ENCODE data around the gene NR1H3. TPM values are rescaled to one million over a fixed set of nuclear protein-coding genes. Genes with fewer than 3 reads are reported as not detected.

The NR1H3 gene
- total RNA-seq, 1 donor from 2014 or later: 49.2 TPM

- no peak for TF ChIP-seq CTCF (IDR thresholded peaks at IDR 0.05)
- intact Hi-C loops (cut with DNase I): no loop called here
- Histone ChIP-seq H3K9me3 (no peaks in the 10 kb centered on the region), H3K4me1 (peaks cover 9% of the 10 kb centered on the region), H3K4me3 (no peak overlapping the region), H3K27me3 (ENCODE audit: low read depth) (no peaks in the 10 kb centered on the region), H3K27ac (peak overlapping the region; percentile 22), H3K36me3 (peaks cover 78% of the 10 kb centered on the region)
- ATAC-seq (no peak), DNase-seq (no peak)
Measured at GRCh38 chr11:47276923-47277322, 19.1 kb downstream of the NR1H3 start.

- Histone ChIP-seq H3K27me3 (ENCODE audit: low read depth) (no peaks in the 10 kb centered on the region), H3K4me1 (no peaks in the 10 kb centered on the region), H3K27ac (no peak overlapping the region), H3K9me3 (no peaks in the 10 kb centered on the region), H3K36me3 (peaks cover 90% of the 10 kb centered on the region), H3K4me3 (no peak overlapping the region)
- TF ChIP-seq CTCF (IDR thresholded peaks at IDR 0.05): no peak
- intact Hi-C loops (cut with DNase I): no loop called here
- ATAC-seq: no peak
- no peak for DNase-seq
Measured at GRCh38 chr11:47278058-47278457, 20.3 kb downstream of the NR1H3 start.

- TF ChIP-seq CTCF (IDR thresholded peaks at IDR 0.05): no peak
- DNase-seq (no peak), ATAC-seq (no peak)
- no peaks in the 10 kb centered on the region for H3K9me3 ChIP-seq
- no peaks in the 10 kb centered on the region for H3K4me1 ChIP-seq
- no peak overlapping the region for H3K4me3 ChIP-seq
- intact Hi-C loops (cut with DNase I): no loop called here
- H3K36me3 ChIP-seq: peaks cover 97% of the 10 kb centered on the region
- no peak overlapping the region for H3K27ac ChIP-seq
- H3K27me3 ChIP-seq (ENCODE audit: low read depth): no peaks in the 10 kb centered on the region
Measured at GRCh38 chr11:47278769-47279168, 21.0 kb downstream of the NR1H3 start.

- no peak for TF ChIP-seq CTCF (IDR thresholded peaks at IDR 0.05)
- no peaks in the 10 kb centered on the region for H3K9me3 ChIP-seq
- no peak overlapping the region for H3K4me3 ChIP-seq
- ATAC-seq: no peak
- H3K27ac ChIP-seq: no peak overlapping the region
- no peaks in the 10 kb centered on the region for H3K4me1 ChIP-seq
- no peak for DNase-seq
- peaks cover 100% of the 10 kb centered on the region for H3K36me3 ChIP-seq
- intact Hi-C loops (cut with DNase I): no loop called here
- no peaks in the 10 kb centered on the region for H3K27me3 ChIP-seq (ENCODE audit: low read depth)
Measured at GRCh38 chr11:47280099-47280498, 22.3 kb downstream of the NR1H3 start.

- intact Hi-C loops (cut with DNase I): no loop called here
- no peaks in the 10 kb centered on the region for H3K27me3 ChIP-seq (ENCODE audit: low read depth)
- H3K36me3 ChIP-seq: peaks cover 100% of the 10 kb centered on the region
- DNase-seq: no peak
- no peak for TF ChIP-seq CTCF (IDR thresholded peaks at IDR 0.05)
- no peak for ATAC-seq
- no peaks in the 10 kb centered on the region for H3K4me1 ChIP-seq
- no peak overlapping the region for H3K4me3 ChIP-seq
- H3K27ac ChIP-seq: no peak overlapping the region
- H3K9me3 ChIP-seq: no peaks in the 10 kb centered on the region
Measured at GRCh38 chr11:47280860-47281259, 23.1 kb downstream of the NR1H3 start.

GRCh38 chr11:47282462-47282861 lies 24.7 kb downstream of the NR1H3 start:
- Histone ChIP-seq H3K27me3 (ENCODE audit: low read depth) (no peaks in the 10 kb centered on the region), H3K4me3 (no peak overlapping the region), H3K36me3 (peaks cover 100% of the 10 kb centered on the region), H3K4me1 (no peaks in the 10 kb centered on the region), H3K27ac (no peak overlapping the region), H3K9me3 (no peaks in the 10 kb centered on the region)
- no peak for ATAC-seq
- no peak for DNase-seq
- no peak for TF ChIP-seq CTCF (IDR thresholded peaks at IDR 0.05)
- intact Hi-C loops (cut with DNase I): no loop called here

Measured in lower lobe of right lung (tissue), 2 donors.